WTC11 (cell line): ENCODE measurements around the gene ZC3H12D.

Experiments used
- TF ChIP-seq, protein P1 (sequence below): fragments of 200-600 bp; IDR thresholded peaks from 2 replicates; pipeline ENCODE4 v1.8.0; 2022; ENCODE audit warnings: antibody characterized with exemption
- TF ChIP-seq, protein P2 (sequence below): sonication (generic); formaldehyde crosslinking; IDR thresholded peaks from 2 replicates; pipeline ENCODE4 v1.8.1; 2022; ENCODE audit warnings: low read depth, missing genetic modification reagents, borderline replicate concordance

DNA sequence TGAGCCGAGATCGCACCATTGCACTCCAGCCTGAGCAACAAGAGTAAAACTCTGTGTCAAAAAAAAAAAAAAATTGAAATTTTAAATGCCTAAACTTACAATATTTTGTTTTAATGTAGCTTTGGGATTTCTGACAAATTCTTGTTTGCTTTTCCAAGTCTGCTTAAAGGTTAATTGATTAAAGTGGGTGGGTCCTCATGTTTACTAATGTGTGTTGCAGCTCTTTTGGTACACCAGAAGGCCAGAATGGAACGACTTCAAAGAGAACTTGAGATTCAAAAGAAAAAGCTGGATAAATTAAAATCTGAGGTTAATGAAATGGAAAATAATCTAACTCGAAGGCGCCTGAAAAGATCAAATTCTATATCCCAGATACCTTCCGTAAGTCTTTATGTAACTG lies 87.4 kb downstream of the ZC3H12D start:
- TF ChIP-seq, protein P1, sequence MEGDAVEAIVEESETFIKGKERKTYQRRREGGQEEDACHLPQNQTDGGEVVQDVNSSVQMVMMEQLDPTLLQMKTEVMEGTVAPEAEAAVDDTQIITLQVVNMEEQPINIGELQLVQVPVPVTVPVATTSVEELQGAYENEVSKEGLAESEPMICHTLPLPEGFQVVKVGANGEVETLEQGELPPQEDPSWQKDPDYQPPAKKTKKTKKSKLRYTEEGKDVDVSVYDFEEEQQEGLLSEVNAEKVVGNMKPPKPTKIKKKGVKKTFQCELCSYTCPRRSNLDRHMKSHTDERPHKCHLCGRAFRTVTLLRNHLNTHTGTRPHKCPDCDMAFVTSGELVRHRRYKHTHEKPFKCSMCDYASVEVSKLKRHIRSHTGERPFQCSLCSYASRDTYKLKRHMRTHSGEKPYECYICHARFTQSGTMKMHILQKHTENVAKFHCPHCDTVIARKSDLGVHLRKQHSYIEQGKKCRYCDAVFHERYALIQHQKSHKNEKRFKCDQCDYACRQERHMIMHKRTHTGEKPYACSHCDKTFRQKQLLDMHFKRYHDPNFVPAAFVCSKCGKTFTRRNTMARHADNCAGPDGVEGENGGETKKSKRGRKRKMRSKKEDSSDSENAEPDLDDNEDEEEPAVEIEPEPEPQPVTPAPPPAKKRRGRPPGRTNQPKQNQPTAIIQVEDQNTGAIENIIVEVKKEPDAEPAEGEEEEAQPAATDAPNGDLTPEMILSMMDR, result no peak
- TF ChIP-seq, protein P2, sequence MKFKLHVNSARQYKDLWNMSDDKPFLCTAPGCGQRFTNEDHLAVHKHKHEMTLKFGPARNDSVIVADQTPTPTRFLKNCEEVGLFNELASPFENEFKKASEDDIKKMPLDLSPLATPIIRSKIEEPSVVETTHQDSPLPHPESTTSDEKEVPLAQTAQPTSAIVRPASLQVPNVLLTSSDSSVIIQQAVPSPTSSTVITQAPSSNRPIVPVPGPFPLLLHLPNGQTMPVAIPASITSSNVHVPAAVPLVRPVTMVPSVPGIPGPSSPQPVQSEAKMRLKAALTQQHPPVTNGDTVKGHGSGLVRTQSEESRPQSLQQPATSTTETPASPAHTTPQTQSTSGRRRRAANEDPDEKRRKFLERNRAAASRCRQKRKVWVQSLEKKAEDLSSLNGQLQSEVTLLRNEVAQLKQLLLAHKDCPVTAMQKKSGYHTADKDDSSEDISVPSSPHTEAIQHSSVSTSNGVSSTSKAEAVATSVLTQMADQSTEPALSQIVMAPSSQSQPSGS (CRISPR knock-in tag), result no peak
